ENCODE data around the gene KPNA3. TPM values are rescaled to one million over a fixed set of nuclear protein-coding genes. Genes with fewer than 3 reads are reported as not detected.

The KPNA3 gene
- total RNA-seq, 1 experiment from 2014 or later: 23.1 TPM

DNA sequence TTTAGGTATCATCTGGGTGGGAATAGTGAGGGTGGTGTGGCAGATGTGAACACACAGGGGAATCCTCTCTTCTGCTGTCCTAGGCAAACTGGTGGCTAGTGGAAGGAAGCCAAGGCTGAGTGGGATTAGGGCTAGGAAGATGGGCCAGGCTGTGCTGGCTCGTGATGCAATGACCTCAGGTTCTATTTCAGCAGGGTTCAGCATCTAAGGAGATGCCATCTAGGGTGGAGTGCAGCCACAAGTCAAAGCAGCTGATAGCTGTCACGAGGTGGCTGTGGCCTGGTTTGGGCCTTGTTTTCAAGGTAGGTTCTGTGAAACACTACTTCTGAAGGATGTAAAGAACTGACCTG, 142.5 kb downstream of the KPNA3 start:
- CTCF ChIA-PET: no interaction called here
- no peak overlapping the region for H3K27ac Mint-ChIP-seq (ENCODE audit: unreplicated experiment)
- intact Hi-C loops (cut with micrococcal nuclease; ENCODE audit: unreplicated experiment): loop anchor here (5.0 kb wide), 1 partner anchor 197 kb away; no protein-coding TSS in a partner anchor

More for the DNA sequence above, 142.5 kb downstream of the KPNA3 start:
- Mint-ChIP-seq H3K36me3 (ENCODE audit: insufficient read depth, unreplicated experiment) (no peaks in the 10 kb centered on the region), H3K4me1 (ENCODE audit: low read depth, unreplicated experiment) (no peaks in the 10 kb centered on the region), H3K27me3 (ENCODE audit: unreplicated experiment) (no peaks in the 10 kb centered on the region), H3K9me3 (ENCODE audit: low read depth, unreplicated experiment) (no peaks in the 10 kb centered on the region), H3K4me3 (ENCODE audit: low read depth, unreplicated experiment) (no peak overlapping the region)
- TF ChIP-seq CTCF (IDR thresholded peaks at IDR 0.05; ENCODE audit: unreplicated experiment): no peak
- BruUV-seq (replicated peaks): no TSS peak
- DNase-seq: no peak

Other genes with a start within 250 kb of the KPNA3 start
- gene RCBTB1, start 207.1 kb downstream of the KPNA3 start, total RNA-seq (2022): 6.3 and 7.2 TPM in 2 replicates
- not detected in 2 replicates for gene ARL11, start 164.2 kb downstream of the KPNA3 start, total RNA-seq (2022)
- gene EBPL, start 101.2 kb downstream of the KPNA3 start, total RNA-seq (2022): 40.5 and 43.9 TPM in 2 replicates
- gene SPRYD7, start 143.7 kb upstream of the KPNA3 start, total RNA-seq (2022): 5.3 and 5.6 TPM in 2 replicates
- 10.6 and 11.8 TPM in 2 replicates for gene TRIM13, start 204.4 kb upstream of the KPNA3 start, total RNA-seq (2022)
- not detected in 2 replicates for gene KCNRG, start 222.8 kb upstream of the KPNA3 start, total RNA-seq (2022)

Measured in Calu3 (cell line).